Activated CD8-positive, alpha-beta T cell treated with anti-CD3 and anti-CD28 coated beads, Interleukin-2, amount 10 ng/mL, durations not matched to agents 7 days and 5 days (primary cell): ENCODE results near the gene TFF1. TPM values are rescaled to one million over a fixed set of nuclear protein-coding genes. Genes with fewer than 3 reads are reported as not detected.

Source experiments
- ATAC-seq: fragments of 150-1000 bp; cut with Tn5 transposase; one replicate; pipeline ENCODE4 v1.10.0; 2021; ENCODE audit warnings: moderate library complexity
- CTCF ChIA-PET: fragments of 350-600 bp; sonication (Branson Sonifier 250); formaldehyde crosslinking; loops from one replicate; lab custom pipeline; 2021; ENCODE audit warnings: antibody characterized with exemption; lab: Charles Lee
- POLR2A ChIA-PET: fragments of 350-600 bp; sonication (Branson Sonifier 250); formaldehyde crosslinking; loops from one replicate; lab custom pipeline; 2021; ENCODE audit warnings: antibody characterized with exemption; lab: Charles Lee
- DNase-seq: peaks from one replicate; pipeline ENCODE4 v3.0.0-alpha.2; 2020
- H3K27ac Mint-ChIP-seq: one replicate; pipeline ENCODE4 v1.8.0; 2021; ENCODE audit warnings: mild to moderate bottlenecking, mixed read lengths
- H3K27me3 Mint-ChIP-seq: one replicate; pipeline ENCODE4 v1.8.0; 2021; ENCODE audit warnings: low read depth, mixed read lengths
- H3K36me3 Mint-ChIP-seq: one replicate; pipeline ENCODE4 v1.8.0; 2021; ENCODE audit warnings: low read depth, mixed read lengths
- H3K4me1 Mint-ChIP-seq: one replicate; pipeline ENCODE4 v1.8.0; 2021; ENCODE audit warnings: low read depth, mixed read lengths
- H3K4me3 Mint-ChIP-seq: one replicate; pipeline ENCODE4 v1.8.0; 2021; ENCODE audit warnings: mild to moderate bottlenecking, mixed read lengths
- H3K9me3 Mint-ChIP-seq: one replicate; pipeline ENCODE4 v1.8.0; 2022; ENCODE audit warnings: mixed read lengths; ENCODE audit not compliant: insufficient read depth
- total RNA-seq, 2 experiments: library from RNA; stranded (reverse); gene quantifications; one replicate each; pipeline ENCODE4 v1.2.3, GENCODE V29; 2021

The TFF1 gene
- total RNA-seq, 2 experiments from 2014 or later: not detected

DNA sequence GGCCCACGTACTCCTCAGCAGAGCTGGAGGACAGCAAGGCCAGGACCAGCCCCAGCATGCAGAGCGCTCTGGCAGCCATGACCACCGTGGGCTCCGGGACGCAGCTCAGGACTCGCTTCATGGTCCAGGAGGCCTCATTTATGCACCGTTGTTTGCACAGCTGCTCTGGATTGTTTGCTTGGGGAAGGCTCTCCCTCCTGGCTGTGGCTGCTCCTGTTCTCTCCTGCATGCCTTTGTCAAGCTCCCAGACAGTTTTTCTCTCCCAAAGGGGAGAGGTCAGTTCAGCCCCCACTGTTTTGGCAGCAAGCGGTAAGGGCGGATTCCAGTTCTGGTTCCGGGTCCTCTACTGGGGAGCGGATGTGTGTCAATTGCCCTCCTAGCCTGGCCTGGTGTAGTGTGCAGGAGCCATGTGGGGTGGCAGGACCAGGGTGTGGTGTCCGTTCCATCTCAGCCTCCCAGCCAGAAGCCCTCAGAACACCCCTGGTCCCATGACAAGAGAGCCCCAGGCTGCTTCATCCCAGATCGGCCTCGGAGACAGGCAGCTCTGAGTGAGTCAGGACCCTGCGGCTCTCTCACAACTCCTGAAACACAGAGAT lies 50.9 kb downstream of the TFF1 start, which contains the start of gene TFF3:
Gene TFF3, minus strand, starts transcription at position 114 of the 596 bp plus-strand sequence. Its CDS starts 35 bp downstream, at position 79.
- CTCF ChIA-PET: no interaction called here
- no peak within 1 kb of the TSS for H3K27ac Mint-ChIP-seq

DNA sequence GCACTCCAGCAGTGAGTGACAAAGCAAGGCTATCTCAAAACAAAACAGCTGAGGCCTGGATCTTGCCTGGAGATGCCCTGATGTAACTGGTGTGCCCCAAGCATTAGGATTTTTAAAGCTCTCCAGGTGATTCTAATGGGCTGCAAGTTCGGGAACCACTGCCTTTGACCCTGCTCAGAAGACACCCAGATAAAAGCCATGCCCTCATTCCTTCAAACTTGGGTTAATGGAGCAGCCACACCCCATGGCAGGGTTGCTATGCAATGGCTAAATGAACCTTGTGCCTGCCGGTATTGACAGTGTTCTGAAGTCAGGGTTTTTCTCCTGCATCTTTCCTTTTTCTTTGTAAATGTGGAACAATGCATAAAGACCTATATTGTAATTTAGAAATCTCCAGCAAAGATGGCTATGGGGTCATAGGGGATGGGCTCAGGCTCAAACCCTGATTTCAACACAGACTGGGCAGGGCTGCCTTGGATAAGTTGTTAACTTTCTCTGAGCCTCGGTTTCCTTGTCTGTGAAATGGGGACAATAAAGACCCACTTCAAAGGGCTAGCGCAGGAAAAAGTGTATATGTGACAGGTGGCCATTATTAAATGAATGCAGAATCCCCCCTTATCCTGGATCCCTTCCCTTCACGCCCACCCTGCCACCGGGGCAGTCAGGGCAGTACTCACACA lies 51.6 kb downstream of the TFF1 start:
- no peaks in the 10 kb centered on the region for H3K9me3 Mint-ChIP-seq
- H3K27me3 Mint-ChIP-seq: no peaks in the 10 kb centered on the region
- no peak for ATAC-seq
- H3K4me1 Mint-ChIP-seq: peaks cover 7% of the 10 kb centered on the region
- CTCF ChIA-PET: interaction anchor here (0.8 kb wide), 1 partner anchor 198 kb away, joined by 3 read pairs; no protein-coding TSS in a partner anchor
- H3K4me3 Mint-ChIP-seq: no peak overlapping the region
- H3K36me3 Mint-ChIP-seq: no peaks in the 10 kb centered on the region
- no peak for DNase-seq
- POLR2A ChIA-PET: interaction anchor here (0.7 kb wide), 1 partner anchor 10 kb away, joined by 3 read pairs; no protein-coding TSS in a partner anchor
- no peak overlapping the region for H3K27ac Mint-ChIP-seq

More for the DNA sequence above, 50.9 kb downstream of the TFF1 start, which contains the start of gene TFF3:
- H3K9me3 Mint-ChIP-seq: no peaks in the 10 kb centered on the region
- no peaks in the 10 kb centered on the region for H3K27me3 Mint-ChIP-seq
- no peak within 1 kb of the TSS for H3K4me3 Mint-ChIP-seq
- no peak for DNase-seq
- peaks cover 5% of the 10 kb centered on the region for H3K4me1 Mint-ChIP-seq
- POLR2A ChIA-PET: no interaction called here
- no peaks in the 10 kb centered on the region for H3K36me3 Mint-ChIP-seq
- ATAC-seq: no peak

DNA sequence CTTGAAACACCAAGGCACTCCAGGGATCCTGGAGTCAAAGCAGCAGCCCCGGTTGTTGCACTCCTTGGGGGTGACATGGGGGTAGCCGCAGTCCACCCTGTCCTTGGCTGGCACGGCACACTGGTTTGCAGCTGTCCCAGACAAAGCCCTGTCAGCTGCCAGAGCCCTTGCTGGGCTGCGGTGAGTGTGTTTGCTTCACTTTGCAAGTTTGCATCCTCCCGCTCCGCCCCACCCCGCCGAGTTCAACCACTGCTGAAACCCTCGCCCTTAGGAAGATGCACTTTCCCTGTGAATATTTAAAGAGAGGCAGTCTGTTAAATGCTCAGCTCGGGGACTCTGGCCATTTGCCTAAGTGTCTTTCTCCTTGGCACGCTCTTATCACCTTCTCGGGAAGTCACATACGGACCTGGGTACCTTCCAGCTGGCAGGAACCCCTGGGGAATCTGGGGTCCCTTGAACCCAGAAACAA lies 52.8 kb downstream of the TFF1 start:
- ChIA-PET CTCF (no interaction called here), POLR2A (no interaction called here)
- Mint-ChIP-seq H3K27me3 (no peaks in the 10 kb centered on the region), H3K9me3 (no peaks in the 10 kb centered on the region), H3K36me3 (no peaks in the 10 kb centered on the region), H3K4me1 (peaks cover 8% of the 10 kb centered on the region), H3K4me3 (no peak overlapping the region), H3K27ac (no peak overlapping the region)
- no peak for ATAC-seq
- DNase-seq: no peak

DNA sequence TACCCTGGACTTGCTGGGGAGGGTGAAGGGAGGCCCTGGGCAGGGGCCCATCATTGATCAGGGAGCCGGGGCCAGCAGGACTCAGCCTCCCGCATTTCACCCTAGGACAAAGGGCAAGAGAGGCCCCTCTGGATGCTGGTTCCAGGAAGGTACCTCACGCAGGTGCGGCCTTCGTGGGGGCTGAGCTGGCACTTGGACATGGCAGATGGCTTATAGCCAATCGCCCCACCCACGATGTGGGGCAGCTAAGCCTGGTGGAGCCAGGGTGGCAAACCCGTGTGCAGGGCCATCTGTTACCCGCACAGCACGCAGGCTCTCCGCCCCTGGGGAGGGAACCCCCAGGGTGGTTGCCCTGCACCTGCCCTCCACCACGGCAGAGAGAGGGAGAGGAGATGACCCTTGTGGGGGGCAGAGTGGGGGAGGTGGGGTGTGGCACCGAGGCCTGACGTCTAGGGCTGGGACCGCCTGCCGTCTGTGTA lies 53.7 kb downstream of the TFF1 start:
- H3K4me1 Mint-ChIP-seq: peaks cover 8% of the 10 kb centered on the region
- POLR2A ChIA-PET: no interaction called here
- H3K9me3 Mint-ChIP-seq: no peaks in the 10 kb centered on the region
- no peak overlapping the region for H3K4me3 Mint-ChIP-seq
- peaks cover under 1% of the 10 kb centered on the region for H3K27me3 Mint-ChIP-seq
- no peak for ATAC-seq
- no peaks in the 10 kb centered on the region for H3K36me3 Mint-ChIP-seq
- CTCF ChIA-PET: no interaction called here
- no peak for DNase-seq
- H3K27ac Mint-ChIP-seq: no peak overlapping the region

Other genes with a start within 250 kb of the TFF1 start
- gene ABCG1, start 147.4 kb downstream of the TFF1 start, total RNA-seq: 1 to 10 TPM; 6.7 to 8.0 TPM
- not detected for gene TFF3, start 51.1 kb downstream of the TFF1 start, total RNA-seq
- gene TFF2, start 15.5 kb downstream of the TFF1 start, total RNA-seq: not detected
- 10 to 100 TPM in 1 of 2 experiments, 1 to 10 TPM in 1; 9.9 to 10.1 TPM for gene TMPRSS3, start 29.5 kb upstream of the TFF1 start, total RNA-seq
- gene UBASH3A, start 37.4 kb upstream of the TFF1 start, total RNA-seq: 10 to 100 TPM; 68.7 to 74.0 TPM
- not detected for gene RSPH1, start 129.7 kb upstream of the TFF1 start, total RNA-seq
- gene SLC37A1, start 147.3 kb upstream of the TFF1 start, total RNA-seq: 10 to 100 TPM; 18.9 to 19.2 TPM